GM20431 (cell line): ENCODE results near the gene GNS.
"Not testable (repeated sequence)": the region's sequence is repeated elsewhere in the genome, so short reads cannot be mapped to it uniquely, and the experiment has no call there.

Source experiments
- in situ Hi-C: fragments of 300-500 bp; cut with MseI, MboI; formaldehyde crosslinking; loops from one replicate; pipeline ENCODE4 v1.15.0; 2020; ENCODE audit warnings: low sequenced_read_pairs; ENCODE audit not compliant: unreplicated experiment

The GNS gene

DNA sequence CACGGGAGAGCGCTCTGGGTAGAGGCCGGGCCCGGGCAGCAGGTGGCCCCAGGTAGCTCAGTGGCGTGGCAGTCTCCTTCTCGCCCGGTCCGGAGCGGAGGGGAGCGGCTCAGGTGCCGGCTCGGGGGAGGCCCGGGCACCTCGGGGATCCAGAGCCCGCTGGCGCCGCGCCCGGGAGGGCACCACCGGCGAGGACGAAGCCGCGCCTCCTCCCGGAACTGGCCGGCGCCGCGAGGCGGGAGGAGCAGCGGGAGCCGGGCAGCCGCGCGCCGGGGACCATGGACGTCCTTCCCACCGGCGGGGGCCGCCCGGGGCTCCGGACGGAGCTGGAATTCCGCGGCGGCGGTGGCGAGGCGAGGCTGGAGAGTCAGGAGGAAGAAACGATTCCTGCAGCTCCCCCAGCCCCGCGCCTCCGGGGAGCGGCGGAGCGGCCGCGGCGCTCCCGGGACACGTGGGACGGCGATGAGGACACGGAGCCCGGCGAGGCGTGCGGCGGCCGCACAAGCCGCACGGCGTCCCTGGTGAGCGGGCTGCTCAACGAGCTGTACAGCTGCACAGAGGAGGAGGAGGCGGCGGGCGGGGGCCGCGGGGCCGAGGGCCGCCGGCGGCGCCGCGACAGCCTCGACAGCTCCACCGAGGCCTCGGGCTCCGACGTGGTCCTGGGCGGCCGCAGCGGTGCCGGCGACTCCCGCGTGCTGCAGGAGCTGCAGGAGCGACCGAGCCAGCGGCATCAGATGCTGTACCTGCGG is 21.5 kb upstream of the GNS start:
- in situ Hi-C loops, result no loop called here

DNA sequence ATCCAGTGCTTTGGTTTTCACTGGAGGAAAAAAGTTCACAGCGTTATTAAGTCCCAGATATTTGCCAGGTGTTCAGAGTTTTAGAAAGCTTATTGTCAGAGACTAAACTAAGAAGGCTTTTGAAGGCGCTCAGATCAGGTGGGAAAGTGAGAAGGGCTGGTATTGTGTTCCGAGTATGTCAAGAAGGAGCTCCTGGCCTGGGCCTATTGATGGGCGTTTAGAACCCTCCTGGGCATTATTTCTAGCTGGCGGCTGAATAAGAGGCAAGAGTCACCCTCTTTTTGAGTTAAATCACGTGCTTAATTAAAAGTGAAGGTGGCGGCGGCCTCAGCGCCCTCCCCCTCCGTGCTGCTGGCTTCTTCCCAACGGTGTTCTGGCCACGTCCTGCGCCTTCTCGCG is 20.9 kb upstream of the GNS start:
- in situ Hi-C loops, result no loop called here

DNA sequence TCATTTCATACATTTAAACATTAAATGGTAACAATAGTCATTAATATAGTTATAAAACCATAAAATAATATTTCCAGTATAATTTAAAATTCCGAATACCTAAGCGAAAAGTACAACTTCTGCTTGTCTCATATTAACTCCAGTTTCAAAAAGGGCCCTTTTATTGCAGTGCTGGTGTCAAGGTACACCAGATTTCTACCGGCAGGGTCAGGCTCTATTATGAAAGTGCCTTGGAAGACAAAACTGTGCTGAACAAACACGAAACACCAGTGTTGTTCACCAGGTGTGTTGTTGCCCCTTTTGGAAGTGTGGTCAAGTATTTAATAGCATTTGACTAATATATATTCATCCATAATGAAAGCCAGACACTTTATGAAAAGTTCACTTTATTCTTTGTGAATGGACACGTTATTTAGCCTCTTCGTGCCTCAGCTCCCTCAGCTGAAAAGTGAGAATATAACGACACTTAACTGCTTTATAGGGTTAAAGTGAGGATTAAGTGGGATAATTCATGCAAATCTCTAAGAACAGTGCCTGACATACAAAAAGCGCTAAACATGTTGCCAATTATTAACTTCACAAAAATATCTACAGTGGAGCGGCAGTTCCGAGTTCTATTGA is 20.3 kb upstream of the GNS start:
- in situ Hi-C loops, result no loop called here

DNA sequence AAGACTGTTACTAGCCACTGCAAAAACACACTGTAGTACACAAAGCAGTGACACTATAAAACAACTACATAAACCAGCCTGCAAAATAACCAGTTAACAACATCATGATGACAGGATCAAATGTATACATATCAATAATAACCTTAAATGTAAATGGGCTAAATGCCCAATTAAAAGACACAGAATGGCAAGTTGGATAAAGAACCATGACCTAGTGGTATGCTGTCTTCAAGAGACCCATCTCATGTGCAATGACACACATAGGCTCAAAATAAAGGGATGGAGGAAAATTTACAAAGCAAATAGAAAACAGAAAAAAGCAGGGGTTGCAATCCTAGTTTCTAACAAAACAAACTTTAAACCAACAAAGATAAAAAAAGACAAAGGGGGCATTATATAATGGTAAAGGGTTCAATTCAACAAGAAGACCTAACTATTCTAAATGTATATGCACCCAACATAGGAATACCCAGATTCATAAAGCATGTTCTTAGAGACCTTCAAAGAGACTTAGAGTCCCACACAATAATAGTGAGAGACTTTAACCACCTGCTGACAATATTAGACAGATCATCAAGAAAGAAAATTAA is 16.0 kb upstream of the GNS start:
- in situ Hi-C loops, result not testable (repeated sequence)

DNA sequence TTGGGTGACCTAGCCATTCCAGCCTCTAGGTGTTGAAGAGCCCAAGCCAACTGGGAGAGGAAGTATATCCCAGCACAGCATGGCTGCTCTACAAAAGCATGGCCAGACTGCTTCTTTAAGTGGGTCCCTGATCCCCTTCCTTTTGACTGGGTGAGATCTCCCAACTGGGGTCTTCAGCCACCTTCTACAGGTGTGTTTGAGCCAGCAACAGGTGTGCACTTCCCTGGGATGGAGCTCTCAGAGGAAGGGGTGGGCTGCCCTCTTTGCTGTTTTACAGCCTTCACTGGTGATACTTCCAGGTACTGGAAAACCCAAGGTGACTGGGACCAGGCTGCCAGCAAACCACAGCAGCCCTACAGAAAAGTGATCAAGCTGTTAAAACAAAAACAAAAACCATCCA is 14.2 kb upstream of the GNS start:
- in situ Hi-C loops, result no loop called here

DNA sequence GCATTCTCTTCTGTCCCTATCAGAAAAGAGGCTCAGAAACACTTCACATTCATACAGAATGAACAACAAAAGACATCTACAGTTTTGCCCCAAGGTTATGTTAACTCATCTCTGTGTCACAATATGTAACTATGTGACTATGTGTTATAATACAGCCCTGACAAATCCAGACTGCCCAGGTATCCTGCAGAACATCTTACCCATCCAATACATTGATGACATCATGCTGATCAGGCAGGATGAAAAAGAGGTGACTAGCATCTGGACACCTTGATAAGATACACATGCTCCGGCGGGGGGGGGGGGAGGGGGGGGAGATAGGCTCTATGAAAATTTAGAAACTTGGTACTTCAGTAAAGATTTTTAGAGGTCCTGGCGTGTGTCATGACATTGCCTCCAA is 8.3 kb upstream of the GNS start:
- in situ Hi-C loops, result no loop called here

GRCh38 chr12:64760808-64761573 is 1.8 kb upstream of the GNS start:
- in situ Hi-C loops, result no loop called here

DNA sequence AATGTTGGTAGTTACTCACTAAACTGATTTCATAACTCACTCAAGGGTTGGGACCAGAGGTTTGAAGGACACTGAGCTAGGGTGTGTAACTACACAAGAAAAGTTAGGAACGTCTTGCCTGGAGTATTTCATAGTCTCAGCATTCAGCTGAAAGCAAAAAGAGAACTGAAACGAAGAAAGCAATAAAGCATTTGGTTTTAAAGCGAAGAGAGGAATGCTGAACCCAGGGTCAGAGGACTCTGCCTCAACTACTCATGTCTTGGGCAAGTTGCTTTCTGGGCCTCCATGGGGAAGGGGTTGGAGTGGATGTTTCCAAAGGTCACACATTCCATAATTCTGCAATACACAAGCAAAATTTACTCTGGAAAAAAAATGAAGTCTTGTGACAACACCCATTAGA is 1.4 kb downstream of the GNS start:
- in situ Hi-C loops, result no loop called here

DNA sequence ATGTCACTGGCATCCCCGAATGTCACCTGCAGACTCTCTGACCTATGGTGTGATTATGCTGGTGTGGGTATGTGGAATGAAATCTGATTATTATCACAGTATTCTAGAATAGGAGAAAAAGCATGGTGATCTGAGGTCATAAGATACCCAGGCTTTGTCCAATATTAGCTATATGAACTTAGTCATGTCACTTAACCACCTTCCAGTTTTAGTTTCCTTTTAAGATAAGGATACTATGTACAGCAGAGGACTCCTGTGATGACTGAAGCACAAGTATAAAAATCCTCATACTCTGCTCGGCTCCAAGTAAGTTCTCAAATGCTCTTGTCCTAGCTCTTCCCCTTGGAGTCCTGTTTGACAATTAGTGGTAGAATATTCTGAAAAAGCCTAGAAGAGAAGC is 2.8 kb downstream of the GNS start:
- in situ Hi-C loops, result no loop called here

DNA sequence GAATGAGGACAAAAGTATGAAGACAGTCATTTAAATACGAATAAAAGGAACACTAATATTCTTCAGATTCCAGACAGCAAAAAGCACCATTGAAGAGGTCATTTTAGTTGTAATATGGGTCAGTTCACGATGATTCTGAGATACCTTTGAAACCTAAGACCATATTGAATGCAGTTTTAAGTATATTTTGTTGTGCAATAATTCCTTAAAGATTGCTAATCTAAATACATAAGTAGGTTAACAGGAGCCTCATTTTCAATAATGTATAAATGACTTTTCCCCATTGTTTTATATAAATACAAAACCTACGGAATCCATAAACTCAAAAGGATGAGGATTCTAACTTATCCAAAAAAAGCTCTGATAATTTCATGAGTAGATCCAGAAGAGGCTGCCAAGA is 5.8 kb downstream of the GNS start:
- in situ Hi-C loops, result no loop called here

GRCh38 chr12:64752833-64753238 is 6.4 kb downstream of the GNS start:
- in situ Hi-C loops, result no loop called here

DNA sequence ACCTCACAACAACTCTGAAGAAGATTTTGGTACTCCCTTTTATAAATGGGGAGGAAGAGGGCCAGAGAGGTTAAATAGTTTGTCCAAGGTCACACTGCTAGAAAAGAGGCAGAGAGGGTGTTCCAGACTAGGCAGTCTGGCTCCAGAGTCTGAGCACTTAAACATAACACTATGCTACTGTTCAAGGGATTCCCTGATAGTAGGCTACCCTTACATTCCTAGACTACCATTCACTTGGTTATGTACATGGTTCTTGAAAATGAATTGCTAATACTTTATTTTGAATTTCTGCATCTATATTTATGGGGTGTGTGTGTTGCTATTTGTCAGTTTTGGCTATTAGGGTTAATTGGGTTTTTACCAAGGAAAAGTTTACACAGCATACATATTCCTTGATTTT is 7.2 kb downstream of the GNS start:
- in situ Hi-C loops, result no loop called here

- in situ Hi-C loops, result no loop called here
These were observed 9.6 kb downstream of the GNS start for GRCh38 chr12:64749461-64750200.

DNA sequence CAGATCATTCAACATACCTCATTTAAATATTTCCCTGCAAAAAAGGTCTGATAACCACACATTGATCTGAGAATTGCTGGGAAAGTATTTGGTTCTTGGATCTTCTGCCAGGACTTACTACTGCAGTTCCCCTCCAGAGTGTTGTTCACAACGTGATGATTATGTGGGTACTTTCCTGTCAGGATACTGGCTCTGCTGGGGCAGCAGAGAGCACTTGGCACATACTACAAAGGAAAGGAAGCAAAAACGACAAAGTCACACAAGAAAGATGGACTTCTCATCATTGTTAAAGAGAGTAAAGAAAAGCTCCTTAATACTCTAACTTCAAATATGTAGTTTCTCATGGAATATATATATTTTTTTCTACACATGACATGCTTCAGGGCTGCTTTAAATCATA is 11.5 kb downstream of the GNS start:
- in situ Hi-C loops, result no loop called here

DNA sequence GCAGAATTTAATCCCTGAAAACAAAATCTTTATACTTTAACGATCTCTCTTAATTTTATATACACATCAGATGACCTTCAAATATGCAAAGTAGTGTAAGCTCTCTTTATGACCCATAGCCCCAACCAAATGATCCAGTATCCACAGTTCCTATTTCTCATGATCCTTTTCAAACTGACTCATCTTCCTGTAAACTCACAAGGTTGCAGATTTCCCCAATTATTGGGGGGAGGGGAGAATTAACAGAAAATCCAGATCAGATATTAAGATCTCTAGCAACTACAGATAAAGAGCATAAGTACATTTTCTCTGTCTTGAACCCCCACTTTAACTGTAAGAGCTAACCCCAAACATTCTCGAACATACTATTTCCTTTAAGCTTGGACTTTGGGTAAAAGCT is 12.5 kb downstream of the GNS start:
- in situ Hi-C loops, result no loop called here

- in situ Hi-C loops, result no loop called here
These were observed 13.2 kb downstream of the GNS start for GRCh38 chr12:64745980-64746379.

DNA sequence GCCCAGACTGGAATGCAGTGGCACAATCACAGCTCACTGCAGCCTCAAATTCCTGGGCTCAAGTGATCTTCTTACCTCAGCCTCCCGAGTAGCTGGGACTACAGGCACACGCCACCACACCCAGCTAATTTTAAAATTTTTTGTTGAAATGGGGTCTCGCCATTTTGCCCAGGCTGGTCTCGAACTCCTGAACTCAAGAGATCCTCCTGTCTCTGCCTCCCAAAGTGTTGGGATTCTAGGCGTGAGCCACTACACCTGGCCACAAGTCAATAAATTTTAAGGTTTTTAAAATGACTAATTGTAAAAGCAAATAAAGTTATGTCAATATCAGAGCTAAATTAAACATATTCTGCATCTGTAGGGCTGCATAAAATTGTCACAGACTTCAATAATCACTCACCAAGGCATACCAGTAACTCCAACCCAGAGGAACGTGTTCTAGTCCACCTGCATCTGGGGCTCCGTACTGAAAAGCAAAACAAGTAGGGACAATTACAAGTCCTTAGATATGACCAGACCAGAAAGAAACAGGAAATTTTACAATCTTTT is 13.9 kb downstream of the GNS start:
- in situ Hi-C loops, result no loop called here

DNA sequence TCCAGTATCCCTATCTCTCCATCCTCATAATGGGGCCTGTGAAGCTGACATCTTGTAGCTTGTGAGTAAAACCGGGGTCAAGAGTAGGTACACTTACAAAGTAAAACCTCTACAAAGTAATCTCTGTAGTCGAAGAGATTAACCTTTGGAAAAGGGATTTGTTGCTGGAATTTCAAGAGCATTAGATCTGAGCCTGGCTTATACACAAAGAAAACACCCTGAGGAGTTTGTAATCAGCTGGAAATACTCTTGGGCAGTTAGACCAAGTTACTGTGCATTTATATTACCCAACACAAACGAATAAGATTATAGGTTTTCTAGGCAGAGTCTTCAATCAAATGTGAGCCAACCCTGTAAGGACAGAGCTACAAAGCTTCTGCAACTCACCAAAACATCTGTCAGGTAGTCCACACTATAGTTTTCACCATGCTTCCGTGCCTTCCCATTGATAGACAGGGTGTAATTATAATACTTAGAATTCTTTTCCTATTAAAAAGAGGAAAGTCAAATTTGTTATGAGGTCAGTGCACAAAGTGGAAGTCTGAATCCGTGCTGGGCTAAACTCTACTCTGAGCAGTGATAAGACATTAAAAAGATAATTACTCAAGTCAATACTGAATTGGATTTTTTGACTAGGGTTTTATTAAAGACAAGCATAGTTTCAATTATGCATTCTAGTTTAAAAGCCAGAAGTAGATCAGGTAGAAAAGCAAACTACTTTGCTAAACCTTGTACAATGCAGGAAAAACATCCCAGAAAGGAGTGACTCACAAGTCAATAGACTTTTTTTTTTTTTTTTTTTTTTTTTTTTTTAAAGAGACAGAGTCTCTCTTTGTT is 14.6 kb downstream of the GNS start:
- in situ Hi-C loops, result no loop called here

- in situ Hi-C loops, result no loop called here
These were observed 16.0 kb downstream of the GNS start for GRCh38 chr12:64743206-64743605.
